ENCODE results near the gene TYMP.
"Not testable (repeated sequence)": the region's sequence is repeated elsewhere in the genome, so short reads cannot be mapped to it uniquely, and the experiment has no call there.

The TYMP gene

GRCh38 chr22:50520826-50521453, 8.9 kb downstream of the TYMP start:
- DNase-seq (ENCODE audit: low read depth in 2 of 2) = no peak
- no peak overlapping the region for H3K4me3 ChIP-seq (replicated peaks in 1 of 2; ENCODE audit: low read depth in 2 of 2, low read length in 2 of 2)
- no peak for TF ChIP-seq CTCF (IDR thresholded peaks at IDR 0.05; ENCODE audit: low read depth, low read length)

- H3K4me3 ChIP-seq (replicated peaks in 1 of 2; ENCODE audit: low read depth in 2 of 2, low read length in 2 of 2); DNase-seq (ENCODE audit: low read depth in 2 of 2): not testable (repeated sequence)
Observed at GRCh38 chr22:50520184-50520583, 9.6 kb downstream of the TYMP start.

GRCh38 chr22:50519151-50519550, 10.7 kb downstream of the TYMP start:
- no peak for DNase-seq (ENCODE audit: low read depth in 2 of 2)
- H3K4me3 ChIP-seq (replicated peaks in 1 of 2; ENCODE audit: low read depth in 2 of 2, low read length in 2 of 2) = no peak overlapping the region
- no peak for TF ChIP-seq CTCF (IDR thresholded peaks at IDR 0.05; ENCODE audit: low read depth, low read length)

- no peak overlapping the region for H3K4me3 ChIP-seq (replicated peaks in 1 of 2; ENCODE audit: low read depth in 2 of 2, low read length in 2 of 2)
- TF ChIP-seq CTCF (IDR thresholded peaks at IDR 0.05; ENCODE audit: low read depth, low read length) = no peak
- no peak for DNase-seq (ENCODE audit: low read depth in 2 of 2)
Observed at GRCh38 chr22:50518606-50519005, 11.2 kb downstream of the TYMP start.

- TF ChIP-seq CTCF (IDR thresholded peaks at IDR 0.05; ENCODE audit: low read depth, low read length) = no peak
- H3K4me3 ChIP-seq (replicated peaks in 1 of 2; ENCODE audit: low read depth in 2 of 2, low read length in 2 of 2) = no peak overlapping the region
- DNase-seq (ENCODE audit: low read depth in 2 of 2) = no peak
Observed at GRCh38 chr22:50517495-50518260, 12.1 kb downstream of the TYMP start.

GRCh38 chr22:50516891-50517290, 12.9 kb downstream of the TYMP start:
- DNase-seq (ENCODE audit: low read depth in 2 of 2) = no peak
- no peak for TF ChIP-seq CTCF (IDR thresholded peaks at IDR 0.05; ENCODE audit: low read depth, low read length)
- H3K4me3 ChIP-seq (replicated peaks in 1 of 2; ENCODE audit: low read depth in 2 of 2, low read length in 2 of 2) = no peak overlapping the region

- H3K4me3 ChIP-seq (replicated peaks in 1 of 2; ENCODE audit: low read depth in 2 of 2, low read length in 2 of 2) = no peak overlapping the region
- no peak for DNase-seq (ENCODE audit: low read depth in 2 of 2)
- TF ChIP-seq CTCF (IDR thresholded peaks at IDR 0.05; ENCODE audit: low read depth, low read length) = no peak
Observed at GRCh38 chr22:50516068-50516467, 13.7 kb downstream of the TYMP start.
